Dendritic cell treated with granulocyte-macrophage colony-stimulating factor and Interleukin-4, amounts not matched to agents 40 ng/mL and 50 ng/mL, for 4 days (primary cell): ENCODE data around the gene RBPJ.

Experiments used
- H3K27ac Mint-ChIP-seq: one replicate; pipeline ENCODE4 v1.8.0; 2022; ENCODE audit warnings: mild to moderate bottlenecking, mixed read lengths
- H3K27me3 Mint-ChIP-seq: one replicate; pipeline ENCODE4 v1.8.0; 2022; ENCODE audit warnings: mild to moderate bottlenecking, mixed read lengths
- H3K36me3 Mint-ChIP-seq: one replicate; pipeline ENCODE4 v1.8.0; 2022; ENCODE audit warnings: low read depth, mixed read lengths
- H3K4me1 Mint-ChIP-seq: one replicate; pipeline ENCODE4 v1.8.0; 2022; ENCODE audit warnings: low read depth, mixed read lengths
- H3K4me3 Mint-ChIP-seq: one replicate; pipeline ENCODE4 v1.8.0; 2022; ENCODE audit warnings: mild to moderate bottlenecking, moderate library complexity, mixed read lengths
- H3K9me3 Mint-ChIP-seq: one replicate; pipeline ENCODE4 v1.8.0; 2022; ENCODE audit warnings: mixed read lengths
- intact Hi-C: fragments of 100-400 bp; cut with micrococcal nuclease; formaldehyde crosslinking; loops from one replicate; pipeline ENCODE4 v1.15.0; 2022

RBPJ gene

GRCh38 chr4:26482508-26483462 lies 162.0 kb downstream of the RBPJ start:
- Mint-ChIP-seq H3K4me3 (no peak overlapping the region), H3K9me3 (no peaks in the 10 kb centered on the region), H3K27me3 (no peaks in the 10 kb centered on the region), H3K27ac (no peak overlapping the region), H3K4me1 (no peaks in the 10 kb centered on the region), H3K36me3 (no peaks in the 10 kb centered on the region)
- intact Hi-C loops = no loop called here

- intact Hi-C loops = no loop called here
- Mint-ChIP-seq H3K4me3 (no peak overlapping the region), H3K27me3 (peaks cover 3% of the 10 kb centered on the region), H3K4me1 (no peaks in the 10 kb centered on the region), H3K9me3 (no peaks in the 10 kb centered on the region), H3K27ac (no peak overlapping the region), H3K36me3 (no peaks in the 10 kb centered on the region)
Measured at GRCh38 chr4:26484032-26484515, 163.3 kb downstream of the RBPJ start.

- Mint-ChIP-seq H3K27ac (no peak overlapping the region), H3K4me3 (no peak overlapping the region), H3K36me3 (no peaks in the 10 kb centered on the region), H3K4me1 (no peaks in the 10 kb centered on the region), H3K9me3 (no peaks in the 10 kb centered on the region), H3K27me3 (peaks cover 5% of the 10 kb centered on the region)
- intact Hi-C loops = no loop called here
Measured at GRCh38 chr4:26484516-26484915, 163.7 kb downstream of the RBPJ start.
